NT2/D1 (cell line): Measurements from ENCODE around the gene BCKDHA.

Experiments
- SUZ12 ChIP-seq: IDR thresholded peaks from 2 replicates; pipeline ENCODE4 v1.6.1; 2011; ENCODE audit not compliant: insufficient read length, insufficient read depth; ENCODE audit errors: extremely low read depth
- YY1 ChIP-seq: IDR thresholded peaks from 2 replicates; pipeline ENCODE4 v1.6.1; 2011; ENCODE audit not compliant: insufficient read length, insufficient read depth
- ZNF274 ChIP-seq: IDR thresholded peaks from 2 replicates; pipeline ENCODE4 v1.6.1; 2011; ENCODE audit warnings: mild to moderate bottlenecking, low read depth, low read length

GRCh38 chr19:41445575-41445974 lies 48.0 kb downstream of the BCKDHA start:
- TF ChIP-seq ZNF274 (no peak), SUZ12 (no peak), YY1 (no peak)
